Thyroid gland (tissue), 4 donors: Measurements from ENCODE around the gene TAB2. TPM values are rescaled to one million over a fixed set of nuclear protein-coding genes. Genes with fewer than 3 reads are reported as not detected.
A peak's percentile ranks its signal among the peaks of the same experiment; 100 is the strongest.

Experiments used
- DNase-seq, 2 donors: peaks; one replicate each; pipeline ENCODE4 v3.0.0-alpha.2; 2019
- H3K27ac ChIP-seq, 3 donors: fragments of 200-600 bp; sonication (generic); 1 replicate in 2 of 3; 2 replicates in 1 of 3; pipeline ENCODE4 v1.5.1; 2016 to 2019; ENCODE audit warnings: mild to moderate bottlenecking in 1 of 3, moderate library complexity in 1 of 3
- H3K27me3 ChIP-seq: fragments of 200-600 bp; sonication (generic); one replicate; pipeline ENCODE4 v1.5.1; 2019
- H3K36me3 ChIP-seq, 2 donors: fragments of 200-600 bp; sonication (generic); one replicate each; pipeline ENCODE4 v1.5.1; 2016 to 2019
- H3K4me1 ChIP-seq, 2 donors: fragments of 200-600 bp; sonication (generic); one replicate each; pipeline ENCODE4 v1.5.1; 2017 to 2019
- H3K4me3 ChIP-seq, 3 donors: fragments of 200-600 bp; sonication (generic); replicated peaks in 1 of 3; 1 replicate in 2 of 3; 2 replicates in 1 of 3; pipeline ENCODE4 v1.5.1; 2016; ENCODE audit warnings: mild to moderate bottlenecking in 1 of 3
- H3K9me3 ChIP-seq: fragments of 200-600 bp; sonication (generic); one replicate; pipeline ENCODE4 v1.5.1; 2017
- POLR2A ChIP-seq, 2 donors: fragments of 450-650 bp; IDR thresholded peaks; one replicate each; pipeline ENCODE4 v1.6.1; 2017; ENCODE audit warnings: antibody characterized with exemption in 2 of 2, mild to moderate bottlenecking in 2 of 2, moderate library complexity in 1 of 2
- WGBS, 2 donors: methylation state at CpG; one replicate each; pipeline ENCODE4 v1.1.5; 2017; 5-methylcytosine and 5-hydroxymethylcytosine counted together
- intact Hi-C: fragments of 100-400 bp; cut with DNase I; formaldehyde crosslinking; loops from one replicate; pipeline ENCODE4 v1.15.1; 2023
- total RNA-seq, 4 donors: library from RNA; depleted of rRNA; stranded (reverse); fragments of >200 nt; gene quantifications; one replicate each; pipeline ENCODE4 v1.2.3, GENCODE V29; 2016
- TF ChIP-seq, protein P1 (sequence below), 6 experiments: fragments of 200-600 bp in 3 of 6; fragments of 450-650 bp in 3 of 6; sonication (generic) in 3 of 6; IDR thresholded peaks; one replicate each; pipeline ENCODE4 v1.5.1; 2016 to 2019; ENCODE audit warnings: antibody characterized with exemption in 6 of 6, mild to moderate bottlenecking in 2 of 6, inconsistent platforms in 1 of 6, moderate library complexity in 1 of 6

Gene TAB2
- total RNA-seq, 4 donors from 2014 or later, result 58.5 to 74.3 (median 64.7) TPM

DNA sequence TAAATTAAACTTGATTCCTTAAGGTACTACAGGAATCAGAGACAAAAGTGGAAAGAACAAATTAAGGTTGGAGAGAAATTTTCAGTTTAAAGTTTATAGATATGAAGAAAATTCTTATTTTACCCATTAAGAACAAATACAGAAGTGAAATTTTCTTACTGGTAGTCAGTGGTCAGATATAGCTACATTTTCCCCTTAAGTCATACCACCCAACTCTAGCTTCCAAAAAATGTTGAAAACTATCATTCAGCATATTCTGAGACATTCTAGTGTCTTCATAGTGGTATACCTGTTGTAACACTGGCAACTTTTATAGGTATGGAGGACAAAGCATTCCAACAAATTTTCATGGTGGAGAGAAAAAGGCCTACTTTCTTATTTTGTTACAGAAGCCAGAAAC, 67.0 kb downstream of the TAB2 start:
- Histone ChIP-seq H3K4me1 (peaks cover 11 to 12% of the 10 kb centered on the region in 2 donors), H3K27ac (no peak overlapping the region), H3K36me3 (no peaks in the 10 kb centered on the region), H3K4me3 (no peak overlapping the region), H3K27me3 (no peaks in the 10 kb centered on the region), H3K9me3 (no peaks in the 10 kb centered on the region)
- DNase-seq, result no peak
- TF ChIP-seq POLR2A (IDR thresholded peaks at IDR 0.05), result no peak
- TF ChIP-seq, protein P1, sequence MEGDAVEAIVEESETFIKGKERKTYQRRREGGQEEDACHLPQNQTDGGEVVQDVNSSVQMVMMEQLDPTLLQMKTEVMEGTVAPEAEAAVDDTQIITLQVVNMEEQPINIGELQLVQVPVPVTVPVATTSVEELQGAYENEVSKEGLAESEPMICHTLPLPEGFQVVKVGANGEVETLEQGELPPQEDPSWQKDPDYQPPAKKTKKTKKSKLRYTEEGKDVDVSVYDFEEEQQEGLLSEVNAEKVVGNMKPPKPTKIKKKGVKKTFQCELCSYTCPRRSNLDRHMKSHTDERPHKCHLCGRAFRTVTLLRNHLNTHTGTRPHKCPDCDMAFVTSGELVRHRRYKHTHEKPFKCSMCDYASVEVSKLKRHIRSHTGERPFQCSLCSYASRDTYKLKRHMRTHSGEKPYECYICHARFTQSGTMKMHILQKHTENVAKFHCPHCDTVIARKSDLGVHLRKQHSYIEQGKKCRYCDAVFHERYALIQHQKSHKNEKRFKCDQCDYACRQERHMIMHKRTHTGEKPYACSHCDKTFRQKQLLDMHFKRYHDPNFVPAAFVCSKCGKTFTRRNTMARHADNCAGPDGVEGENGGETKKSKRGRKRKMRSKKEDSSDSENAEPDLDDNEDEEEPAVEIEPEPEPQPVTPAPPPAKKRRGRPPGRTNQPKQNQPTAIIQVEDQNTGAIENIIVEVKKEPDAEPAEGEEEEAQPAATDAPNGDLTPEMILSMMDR (IDR thresholded peaks at IDR 0.05), result no peak
- intact Hi-C loops, result no loop called here

DNA sequence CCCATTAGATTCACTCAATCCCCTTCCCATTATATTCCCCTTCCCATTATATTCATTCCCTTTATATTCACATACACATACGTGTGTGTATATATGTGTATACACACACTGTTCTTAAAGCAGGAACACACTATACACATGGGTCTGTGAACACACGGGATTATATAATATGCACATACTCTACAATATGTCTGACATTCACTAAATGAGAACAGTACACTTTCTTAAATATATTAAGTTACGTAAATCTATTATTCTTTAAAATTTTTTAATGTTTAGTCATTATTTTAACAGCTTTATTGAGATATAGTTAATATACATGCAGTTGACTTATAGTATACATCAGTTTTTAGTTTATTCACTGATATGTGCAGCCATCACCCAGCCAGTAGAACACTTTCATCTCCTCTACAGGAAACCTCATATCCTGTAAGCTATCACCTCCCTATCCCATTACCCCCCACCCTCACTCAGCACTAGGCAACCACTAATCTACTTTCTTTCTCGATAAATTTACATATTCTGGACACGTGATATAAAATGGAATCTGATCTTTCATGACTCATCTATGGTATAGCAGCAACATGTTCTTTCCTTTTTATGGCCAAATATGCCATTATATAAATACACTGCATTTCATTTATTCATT, 68.6 kb downstream of the TAB2 start:
- Histone ChIP-seq H3K27me3 (no peaks in the 10 kb centered on the region), H3K4me1 (peaks cover 11 to 12% of the 10 kb centered on the region in 2 donors), H3K36me3 (no peaks in the 10 kb centered on the region), H3K27ac (no peak overlapping the region), H3K4me3 (no peak overlapping the region), H3K9me3 (no peaks in the 10 kb centered on the region)
- intact Hi-C loops, result no loop called here
- no peak for TF ChIP-seq POLR2A (IDR thresholded peaks at IDR 0.05)
- TF ChIP-seq, protein P1 (IDR thresholded peaks at IDR 0.05), result no peak
- 97 to 98% methylated on average over 5 of the region's 5 CpGs for WGBS, 2 donors
- no peak for DNase-seq

DNA sequence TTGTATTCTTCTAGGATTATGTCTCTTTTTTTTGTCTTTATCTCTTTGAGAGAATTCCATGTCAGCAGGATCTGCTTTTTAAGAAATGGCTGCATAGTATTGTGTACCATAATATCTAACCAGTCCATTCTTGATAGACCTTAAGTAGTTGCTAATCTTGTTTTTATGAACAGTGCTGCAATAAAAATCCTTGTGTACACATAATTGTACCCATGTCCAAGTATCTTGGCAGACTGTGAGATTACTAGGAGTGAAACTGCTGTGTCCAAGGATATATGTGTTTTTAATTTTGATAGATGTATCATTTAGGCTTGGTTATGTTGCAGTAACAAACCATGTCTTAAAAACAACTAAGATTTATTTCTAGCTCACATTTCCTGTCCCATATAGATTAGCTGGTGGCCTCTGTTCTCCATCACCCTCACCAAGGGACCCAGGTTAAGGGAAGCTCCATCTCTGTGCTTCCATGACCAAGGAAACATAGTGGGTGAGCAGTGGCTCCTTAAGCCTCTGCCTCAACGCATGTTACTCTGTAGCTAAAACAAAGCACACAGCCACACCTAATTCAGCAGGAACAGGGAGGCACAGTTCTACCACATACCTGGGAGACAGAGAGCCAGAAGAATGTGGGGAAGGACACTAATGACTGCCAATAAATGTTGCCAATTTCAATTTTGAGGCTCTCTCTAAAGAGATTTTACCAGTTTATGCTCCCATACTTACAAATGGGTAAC, 70.4 kb downstream of the TAB2 start:
- no peaks in the 10 kb centered on the region for H3K27me3 ChIP-seq
- no peak overlapping the region for H3K4me3 ChIP-seq
- H3K36me3 ChIP-seq, result no peaks in the 10 kb centered on the region
- H3K9me3 ChIP-seq, result no peaks in the 10 kb centered on the region
- 30 to 61% methylated on average over 1 of the region's 1 CpG for WGBS, 2 donors
- H3K27ac ChIP-seq, result no peak overlapping the region
- peaks cover 11 to 12% of the 10 kb centered on the region in 2 donors for H3K4me1 ChIP-seq
- no peak for TF ChIP-seq POLR2A (IDR thresholded peaks at IDR 0.05)
- TF ChIP-seq, protein P1 (IDR thresholded peaks at IDR 0.05), result no peak
- DNase-seq, result peak; percentile 11 to 18
- intact Hi-C loops, result no loop called here

DNA sequence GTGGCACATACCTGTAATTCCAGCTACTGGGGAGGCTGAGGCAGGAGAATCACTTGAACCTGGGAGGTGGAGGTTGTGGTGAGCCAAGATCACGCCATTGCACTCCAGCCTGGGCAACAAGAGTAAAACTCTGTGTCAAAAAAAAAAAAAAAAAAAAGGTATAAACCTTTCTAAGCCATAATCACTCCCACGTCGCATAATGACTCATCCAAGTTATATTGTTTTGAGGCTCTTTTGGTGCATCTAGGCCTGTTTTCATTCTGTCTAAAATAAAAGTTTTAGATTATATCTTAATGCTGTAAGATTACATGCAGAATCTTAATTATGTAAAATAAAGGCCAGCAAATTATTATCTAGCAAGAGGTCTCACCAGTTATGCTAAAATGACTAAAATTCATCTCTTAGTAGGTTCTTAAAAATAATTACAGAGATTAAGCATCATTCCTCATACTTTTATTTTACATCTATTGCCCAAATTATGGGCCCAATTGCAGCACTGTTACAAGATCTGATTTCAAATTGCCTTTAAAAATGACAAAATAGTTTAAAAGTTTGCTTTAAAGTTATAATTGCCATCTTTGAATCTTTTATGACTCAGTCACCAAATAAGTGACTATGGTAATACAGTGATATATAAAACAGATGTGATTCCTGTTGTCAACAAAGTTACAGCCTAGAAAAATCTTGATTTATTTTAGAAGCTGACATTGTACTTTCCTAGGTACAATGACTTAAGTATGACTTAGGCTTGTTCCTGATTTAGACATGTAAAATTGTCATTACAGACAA, 72.2 kb downstream of the TAB2 start:
- no peaks in the 10 kb centered on the region for H3K36me3 ChIP-seq
- DNase-seq, result no peak
- H3K9me3 ChIP-seq, result no peaks in the 10 kb centered on the region
- WGBS, 2 donors, result 97 to 98% methylated on average over 3 of the region's 3 CpGs
- intact Hi-C loops, result no loop called here
- H3K27me3 ChIP-seq, result no peaks in the 10 kb centered on the region
- no peak overlapping the region for H3K27ac ChIP-seq
- no peak for TF ChIP-seq POLR2A (IDR thresholded peaks at IDR 0.05)
- TF ChIP-seq, protein P1 (IDR thresholded peaks at IDR 0.05), result no peak
- no peak overlapping the region for H3K4me3 ChIP-seq
- H3K4me1 ChIP-seq, result peaks cover 11 to 12% of the 10 kb centered on the region in 2 donors
